HepG2 (cell line): ENCODE measurements around the gene NSMCE3.

ENCODE experiments used
- ATF2 ChIP-seq: sonication (generic); formaldehyde crosslinking; IDR thresholded peaks from 2 replicates; pipeline ENCODE4 v1.4.0; 2020; ENCODE audit warnings: missing genetic modification reagents
- CTCF ChIP-seq: sonication (generic); formaldehyde crosslinking; IDR thresholded peaks from 2 replicates; pipeline ENCODE4 v1.5.0; 2020; ENCODE audit warnings: mild to moderate bottlenecking, missing genetic modification reagents, moderate library complexity
- DNMT1 ChIP-seq: sonication (generic); formaldehyde crosslinking; IDR thresholded peaks from 2 replicates; pipeline ENCODE4 v1.5.1; 2020; ENCODE audit warnings: mild to moderate bottlenecking, missing genetic modification reagents
- ELF4 ChIP-seq: sonication (generic); formaldehyde crosslinking; IDR thresholded peaks from 2 replicates; pipeline ENCODE4 v1.5.0; 2020; ENCODE audit warnings: missing genetic modification reagents, mild to moderate bottlenecking, moderate library complexity, borderline replicate concordance
- MZF1 ChIP-seq: sonication (generic); formaldehyde crosslinking; IDR thresholded peaks from 2 replicates; pipeline ENCODE4 v1.8.1; 2023; ENCODE audit warnings: mild to moderate bottlenecking, missing genetic modification reagents, borderline replicate concordance
- NCOA5 ChIP-seq: sonication (generic); formaldehyde crosslinking; IDR thresholded peaks from 2 replicates; pipeline ENCODE4 v1.4.0; 2020; ENCODE audit warnings: missing genetic modification reagents
- POLR2AphosphoS5 ChIP-seq: IDR thresholded peaks from 2 replicates; pipeline ENCODE4 v1.6.1; 2012; ENCODE audit warnings: low read depth, low read length
- RFX5 ChIP-seq: IDR thresholded peaks from 2 replicates; pipeline ENCODE4 v1.6.1; 2011; ENCODE audit warnings: low read depth, low read length, improper control_type of control experiment
- SNAPC4 ChIP-seq: sonication (generic); formaldehyde crosslinking; IDR thresholded peaks from 2 replicates; pipeline ENCODE4 v1.4.0; 2020; ENCODE audit warnings: mild to moderate bottlenecking, missing genetic modification reagents
- TCF7L2 ChIP-seq: IDR thresholded peaks from 2 replicates; pipeline ENCODE4 v1.6.1; 2011; ENCODE audit warnings: mild to moderate bottlenecking, low read depth, low read length, moderate library complexity
- ZKSCAN8 ChIP-seq: IDR thresholded peaks from 2 replicates; pipeline ENCODE4 v1.6.1; 2016; ENCODE audit warnings: borderline replicate concordance, missing genetic modification reagents, missing compliant biosample characterization
- ZNF24 ChIP-seq: fragments of 450-650 bp; IDR thresholded peaks from 2 replicates; pipeline ENCODE4 v1.6.1; 2017; ENCODE audit warnings: antibody characterized with exemption, mild to moderate bottlenecking

- no peak for TF ChIP-seq SNAPC4
- TF ChIP-seq CTCF (CRISPR knock-in tag): no peak
- TF ChIP-seq POLR2AphosphoS5: no peak
- TF ChIP-seq NCOA5: no peak
- TF ChIP-seq ZKSCAN8: no peak
- TF ChIP-seq ZNF24: no peak
- TF ChIP-seq ATF2 (CRISPR knock-in tag): no peak
- no peak for TF ChIP-seq ELF4
- TF ChIP-seq TCF7L2: no peak
- TF ChIP-seq DNMT1 (CRISPR knock-in tag): no peak
- no peak for TF ChIP-seq RFX5
- no peak for TF ChIP-seq MZF1 (CRISPR knock-in tag)
These were observed 3.5 kb downstream of the NSMCE3 start for GRCh38 chr15:29266052-29266582.
